GM18868 (cell line): ENCODE results near the gene THAP2.
"Not testable (repeated sequence)": the region's sequence is repeated elsewhere in the genome, so short reads cannot be mapped to it uniquely, and the experiment has no call there.

ENCODE experiments used
- ATAC-seq: cut with Tn5 transposase; IDR thresholded peaks from one replicate; pipeline ENCODE4 v1.9.1; 2021; ENCODE audit warnings: mild to moderate bottlenecking, moderate library complexity; ENCODE audit not compliant: unreplicated experiment

Gene THAP2

GRCh38 chr12:71702181-71702580 is 38.1 kb downstream of the THAP2 start:
- ATAC-seq: not testable (repeated sequence)

GRCh38 chr12:71702590-71702989 is 38.5 kb downstream of the THAP2 start:
- ATAC-seq: no peak

- no peak for ATAC-seq
These were observed 39.1 kb downstream of the THAP2 start for GRCh38 chr12:71703206-71703605.

GRCh38 chr12:71704920-71705319 is 40.8 kb downstream of the THAP2 start:
- ATAC-seq: no peak

GRCh38 chr12:71708658-71709057 is 44.6 kb downstream of the THAP2 start:
- ATAC-seq: no peak

- ATAC-seq: no peak
These were observed 46.4 kb downstream of the THAP2 start for GRCh38 chr12:71710276-71711125.

GRCh38 chr12:71718611-71719010 is 54.5 kb downstream of the THAP2 start:
- ATAC-seq: no peak

GRCh38 chr12:71719647-71720370 is 55.7 kb downstream of the THAP2 start:
- ATAC-seq: no peak

- no peak for ATAC-seq
These were observed 57.8 kb downstream of the THAP2 start for GRCh38 chr12:71721783-71722505.

GRCh38 chr12:71725011-71725410 is 60.9 kb downstream of the THAP2 start:
- no peak for ATAC-seq

- no peak for ATAC-seq
These were observed 62.4 kb downstream of the THAP2 start for GRCh38 chr12:71726548-71726947.

GRCh38 chr12:71727958-71728357 is 63.9 kb downstream of the THAP2 start:
- ATAC-seq: no peak
